ENCODE data around the gene SLC38A10.

GRCh38 chr17:81222906-81223761, 72.0 kb downstream of the SLC38A10 start, which contains the start of gene CEP131:
- TF ChIP-seq CTCF (IDR thresholded peaks at IDR 0.05; ENCODE audit: low read depth, low read length, poor library complexity, severe bottlenecking) (no peak), EZH2phosphoT487 (IDR thresholded peaks at IDR 0.05; ENCODE audit: borderline replicate concordance, low read length) (no peak)
